ENCODE data around the gene DLGAP1.

Gene DLGAP1

GRCh38 chr18:3631887-3632286, 823.2 kb downstream of the DLGAP1 start:
- no peak overlapping the region for H3K27ac ChIP-seq
- no peak overlapping the region for H3K4me3 ChIP-seq
- no peak for TF ChIP-seq CTCF (IDR thresholded peaks at IDR 0.05)
- no peak for DNase-seq (ENCODE audit: low spot score)

- no peak overlapping the region for H3K27ac ChIP-seq
- no peak overlapping the region for H3K4me3 ChIP-seq
- no peak for TF ChIP-seq CTCF (IDR thresholded peaks at IDR 0.05)
- DNase-seq (ENCODE audit: low spot score), result no peak
These were observed 828.1 kb downstream of the DLGAP1 start for GRCh38 chr18:3626929-3627458.

GRCh38 chr18:3625742-3626091, 829.4 kb downstream of the DLGAP1 start:
- Histone ChIP-seq H3K4me3 (no peak overlapping the region), H3K27ac (no peak overlapping the region)
- no peak for DNase-seq (ENCODE audit: low spot score)
- no peak for TF ChIP-seq CTCF (IDR thresholded peaks at IDR 0.05)

- no peak for TF ChIP-seq CTCF (IDR thresholded peaks at IDR 0.05)
- DNase-seq (ENCODE audit: low spot score), result no peak
- Histone ChIP-seq H3K4me3 (no peak overlapping the region), H3K27ac (peak overlapping the region; percentile 81 to 94)
These were observed 830.0 kb downstream of the DLGAP1 start for GRCh38 chr18:3624935-3625741.

- no peak for DNase-seq (ENCODE audit: low spot score)
- H3K4me3 ChIP-seq, result peak overlapping the region; percentile 58
- TF ChIP-seq CTCF (IDR thresholded peaks at IDR 0.05), result no peak
- peak overlapping the region; percentile 81 to 94 for H3K27ac ChIP-seq
These were observed 830.6 kb downstream of the DLGAP1 start for GRCh38 chr18:3624546-3624934.

- Histone ChIP-seq H3K4me3 (peak overlapping the region; percentile 58), H3K27ac (peak overlapping the region; percentile 81 to 94)
- peak; percentile 94 for DNase-seq (ENCODE audit: low spot score)
- TF ChIP-seq CTCF (IDR thresholded peaks at IDR 0.05), result no peak
These were observed 831.1 kb downstream of the DLGAP1 start for GRCh38 chr18:3623769-3624545.
